ENCODE measurements around the gene STRADA. TPM values are rescaled to one million over a fixed set of nuclear protein-coding genes. Genes with fewer than 3 reads are reported as not detected.

STRADA gene
- total and polyA plus RNA-seq, 9 of the 15 experiments (the other 6 are each of a cell fraction or from before 2014, with no cell fraction given) = 6.6 to 33.0 (median 20.5) TPM

GRCh38 chr17:63773272-63774140 lies 31.9 kb upstream of the STRADA start, which contains the start of gene CCDC47 (continued):
- no peak for TF ChIP-seq GTF3C2 (IDR thresholded peaks at IDR 0.05; ENCODE audit: borderline replicate concordance, extremely low read depth, insufficient read length)
- no peak for TF ChIP-seq ZNF3 (CRISPR knock-in tag; IDR thresholded peaks at IDR 0.05)
- TF ChIP-seq HBP1 (CRISPR knock-in tag; IDR thresholded peaks at IDR 0.05) = peak; percentile 68; the same call in 1 of the 2 replicates
- TF ChIP-seq ARID3B (CRISPR knock-in tag; IDR thresholded peaks at IDR 0.05; ENCODE audit: borderline replicate concordance) = no peak
- TF ChIP-seq PRMT5 (CRISPR knock-in tag; IDR thresholded peaks at IDR 0.05) = no peak
- TF ChIP-seq ZBED1 (IDR thresholded peaks at IDR 0.05) = no peak
- TF ChIP-seq ETS1 (conservative IDR thresholded peaks at IDR 0.05; ENCODE audit: control insufficient read depth, low read depth, low read length) = peak; percentile 32; the same call in 1 of the 2 replicates
- TF ChIP-seq ZNF778 (CRISPR knock-in tag; IDR thresholded peaks at IDR 0.05) = no peak
- TF ChIP-seq RERE (CRISPR knock-in tag; IDR thresholded peaks at IDR 0.05; ENCODE audit: borderline replicate concordance) = 0 out of 2 replicates have a peak, but pooled peaks have one; percentile 13
- TF ChIP-seq HEY1 (CRISPR knock-in tag; IDR thresholded peaks at IDR 0.05; ENCODE audit: borderline replicate concordance) = no peak
- TF ChIP-seq MEF2A (IDR thresholded peaks at IDR 0.05; ENCODE audit: control insufficient read depth, low read depth, low read length) = no peak
- peak; percentile 69; the same call in 1 of the 2 replicates for TF ChIP-seq ZKSCAN1 (IDR thresholded peaks at IDR 0.05; ENCODE audit: low read depth, low read length)
- TF ChIP-seq HMG20B (CRISPR knock-in tag; IDR thresholded peaks at IDR 0.05) = no peak

Data from K562 (cell line).